GM13977 (cell line): ENCODE data around the gene SEC14L6.
"Not testable (repeated sequence)": the region's sequence is repeated elsewhere in the genome, so short reads cannot be mapped to it uniquely, and the experiment has no call there.

ENCODE experiments used
- DNase-seq: peaks from one replicate; pipeline ENCODE4 v3.0.0; 2012; ENCODE audit warnings: low spot score
- in situ Hi-C: fragments of 300-500 bp; cut with MboI; formaldehyde crosslinking; loops from one replicate; pipeline ENCODE4 v1.12.0; 2022; ENCODE audit warnings: low sequenced_read_pairs, low pct_unique_long_range_greater_than_20kb, mixed read lengths, inconsistent platforms; ENCODE audit not compliant: unreplicated experiment
- TF ChIP-seq, protein P1 (sequence below): IDR thresholded peaks from 2 replicates; pipeline ENCODE4 v1.5.1; 2012; ENCODE audit warnings: mild to moderate bottlenecking, control low read depth; ENCODE audit not compliant: insufficient read depth; ENCODE audit errors: extremely low read depth, missing control alignments

Gene SEC14L6

DNA sequence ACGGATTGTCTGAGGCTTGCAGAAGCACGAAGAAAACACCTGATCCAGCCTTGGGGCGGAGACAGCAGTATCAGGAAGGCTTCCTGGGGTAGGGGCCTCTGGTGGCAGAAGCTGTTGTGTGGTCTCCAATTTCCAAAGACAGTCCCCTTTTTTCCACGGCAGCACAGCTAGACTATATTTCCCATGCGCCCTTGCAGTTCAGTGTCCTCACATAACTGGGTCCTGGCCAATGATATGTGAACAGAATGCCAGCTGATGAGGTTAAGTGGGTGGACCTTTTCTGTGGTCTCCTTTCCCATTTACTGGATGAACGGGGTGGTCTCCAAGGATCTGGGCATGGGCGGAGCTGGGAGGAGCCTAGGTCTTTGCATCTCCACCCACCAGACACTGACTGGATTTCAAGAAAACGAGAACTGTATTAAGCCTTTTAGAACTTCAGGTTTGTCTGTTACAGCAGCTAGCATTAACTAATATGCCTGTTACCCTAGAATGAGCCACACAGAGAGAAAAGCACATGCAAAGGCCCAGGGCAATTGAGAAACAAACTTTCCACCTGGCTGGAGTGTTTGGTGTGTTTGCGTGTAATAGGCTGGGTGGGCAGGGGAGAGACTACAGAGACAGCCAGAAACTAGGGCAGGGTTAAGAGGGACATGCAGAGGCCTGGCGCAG, 21.7 kb upstream of the SEC14L6 start:
- TF ChIP-seq, protein P1, sequence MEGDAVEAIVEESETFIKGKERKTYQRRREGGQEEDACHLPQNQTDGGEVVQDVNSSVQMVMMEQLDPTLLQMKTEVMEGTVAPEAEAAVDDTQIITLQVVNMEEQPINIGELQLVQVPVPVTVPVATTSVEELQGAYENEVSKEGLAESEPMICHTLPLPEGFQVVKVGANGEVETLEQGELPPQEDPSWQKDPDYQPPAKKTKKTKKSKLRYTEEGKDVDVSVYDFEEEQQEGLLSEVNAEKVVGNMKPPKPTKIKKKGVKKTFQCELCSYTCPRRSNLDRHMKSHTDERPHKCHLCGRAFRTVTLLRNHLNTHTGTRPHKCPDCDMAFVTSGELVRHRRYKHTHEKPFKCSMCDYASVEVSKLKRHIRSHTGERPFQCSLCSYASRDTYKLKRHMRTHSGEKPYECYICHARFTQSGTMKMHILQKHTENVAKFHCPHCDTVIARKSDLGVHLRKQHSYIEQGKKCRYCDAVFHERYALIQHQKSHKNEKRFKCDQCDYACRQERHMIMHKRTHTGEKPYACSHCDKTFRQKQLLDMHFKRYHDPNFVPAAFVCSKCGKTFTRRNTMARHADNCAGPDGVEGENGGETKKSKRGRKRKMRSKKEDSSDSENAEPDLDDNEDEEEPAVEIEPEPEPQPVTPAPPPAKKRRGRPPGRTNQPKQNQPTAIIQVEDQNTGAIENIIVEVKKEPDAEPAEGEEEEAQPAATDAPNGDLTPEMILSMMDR = no peak
- DNase-seq = no peak
- in situ Hi-C loops = no loop called here

DNA sequence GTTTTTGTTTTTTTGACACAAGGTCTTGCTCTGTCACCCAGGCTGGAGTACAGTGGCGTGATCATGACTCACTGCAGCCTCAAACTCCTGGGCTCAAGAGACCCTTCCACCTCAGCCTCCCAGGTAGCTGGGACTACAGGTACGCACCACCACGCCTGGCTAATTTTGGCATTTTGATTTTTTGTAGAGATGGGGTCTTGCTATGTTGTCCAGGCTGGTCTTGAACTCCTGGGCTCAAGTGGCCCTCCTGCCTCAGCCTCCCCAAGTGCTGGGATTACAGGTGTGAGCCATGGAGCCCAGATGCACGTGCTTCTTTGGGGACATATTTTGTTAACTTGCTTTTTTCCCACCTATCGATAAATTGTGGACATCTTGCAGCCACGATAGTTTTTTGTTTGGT, 20.7 kb upstream of the SEC14L6 start:
- DNase-seq, in situ Hi-C loops: not testable (repeated sequence)

DNA sequence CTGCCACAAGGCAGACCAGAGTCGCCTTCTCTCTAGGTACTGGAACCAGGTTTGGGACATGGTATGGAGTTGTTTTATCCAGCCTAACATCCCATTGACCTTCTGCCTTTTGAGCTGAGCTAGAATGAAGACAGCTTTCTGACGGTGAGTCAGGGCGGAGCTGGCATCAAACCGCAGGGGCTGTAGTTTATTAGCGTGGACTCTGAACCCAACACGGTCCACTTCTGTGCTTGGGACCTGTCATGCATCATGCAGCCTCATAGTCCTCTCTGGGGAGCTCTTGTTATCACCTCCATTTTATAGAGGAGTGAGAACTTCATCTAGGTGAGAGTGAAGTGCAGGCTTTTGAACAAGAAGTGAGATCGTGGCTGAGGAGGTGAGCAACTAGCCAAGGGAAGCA, 19.6 kb upstream of the SEC14L6 start:
- DNase-seq = no peak
- TF ChIP-seq, protein P1 = no peak
- in situ Hi-C loops = no loop called here

DNA sequence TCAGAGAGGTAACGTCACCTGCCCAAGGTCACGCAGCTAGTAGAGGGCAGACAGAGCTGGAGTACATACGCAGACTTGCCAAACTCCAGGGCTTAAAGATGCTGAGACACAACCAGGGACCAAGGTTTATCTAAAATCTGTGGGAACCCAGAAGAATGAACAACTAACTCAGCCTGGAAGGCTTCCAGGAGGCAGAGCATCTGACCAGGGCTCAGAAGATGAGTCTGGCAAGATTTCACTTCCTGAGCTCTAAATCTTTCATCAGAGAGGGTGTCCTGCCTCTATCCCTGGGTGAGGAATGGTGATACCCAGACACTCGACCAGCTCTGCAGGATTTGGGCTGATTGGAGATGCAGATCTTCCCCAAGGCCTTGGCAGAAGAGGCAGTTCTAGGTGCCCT, 18.8 kb upstream of the SEC14L6 start:
- TF ChIP-seq, protein P1 = no peak
- in situ Hi-C loops = no loop called here
- no peak for DNase-seq

DNA sequence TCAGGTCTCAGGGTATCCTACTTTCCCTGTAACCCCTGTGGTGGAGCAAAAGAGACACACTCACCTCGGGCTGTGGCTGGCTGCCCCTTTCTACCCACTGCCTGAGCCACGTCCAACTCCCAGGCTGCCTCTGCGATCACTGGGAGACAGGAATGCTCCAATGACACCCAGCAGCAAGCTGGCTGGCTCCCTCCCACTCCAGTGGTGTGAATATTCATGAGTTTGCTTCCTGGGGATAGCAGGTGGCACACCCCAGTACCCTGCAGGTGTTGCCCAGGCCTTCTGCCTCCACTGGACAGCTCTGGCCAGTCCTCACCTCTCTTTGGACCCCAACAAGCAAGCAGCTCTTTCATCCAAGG, 18.2 kb upstream of the SEC14L6 start:
- DNase-seq = no peak
- in situ Hi-C loops = no loop called here
- TF ChIP-seq, protein P1 = no peak

DNA sequence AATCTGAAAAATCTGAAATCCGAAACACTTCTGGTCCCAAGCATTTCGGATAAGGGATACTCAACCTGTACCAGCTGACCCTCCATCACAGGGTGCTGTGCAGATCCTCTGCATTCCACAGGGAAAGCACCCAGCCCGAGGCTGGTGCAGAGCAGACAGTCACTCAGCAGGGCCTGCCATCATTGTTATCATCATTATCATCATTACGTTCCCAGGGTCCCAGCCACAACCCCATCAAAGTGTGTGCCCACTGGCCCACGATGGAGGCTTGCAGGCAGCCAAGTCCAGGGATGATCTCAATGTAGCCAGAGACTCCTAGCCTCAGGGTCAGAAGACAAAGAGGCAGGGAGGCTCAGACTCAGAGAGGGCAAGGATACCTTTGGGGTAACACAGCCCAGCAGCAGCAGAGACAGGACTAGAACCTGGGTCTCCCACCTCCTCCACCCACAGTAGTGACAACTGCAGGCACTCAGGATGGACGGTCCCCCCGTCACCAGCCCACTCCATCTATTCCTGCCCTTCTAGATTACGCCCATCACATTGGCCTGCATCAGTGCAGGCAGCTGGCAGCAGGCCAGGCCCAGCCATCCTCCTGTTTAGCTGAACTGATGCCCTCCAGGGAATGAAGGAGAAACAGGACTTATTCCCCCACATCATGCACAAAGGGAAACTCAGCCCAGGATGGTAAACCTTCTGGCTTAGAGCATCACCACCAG, 17.7 kb upstream of the SEC14L6 start:
- TF ChIP-seq, protein P1 = no peak
- no peak for DNase-seq
- in situ Hi-C loops = no loop called here

DNA sequence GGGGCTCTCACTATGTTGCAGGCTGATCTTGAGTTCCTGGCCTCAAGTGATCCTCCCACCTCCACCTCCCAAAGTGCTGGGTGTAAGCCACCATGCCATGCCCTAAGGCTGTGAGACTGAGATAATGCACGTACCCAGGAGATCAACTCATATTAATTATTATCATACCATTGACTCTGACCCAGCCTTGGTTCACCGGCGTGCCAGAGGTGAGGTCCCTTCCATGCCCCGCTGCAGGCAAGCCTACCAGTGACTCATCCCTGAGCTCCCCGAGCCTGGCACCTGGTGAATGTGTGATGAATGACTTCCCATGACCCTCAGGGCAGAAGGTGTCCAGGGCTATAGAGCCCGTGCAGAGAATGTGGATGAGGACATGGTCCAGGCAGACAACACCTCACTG, 15.8 kb upstream of the SEC14L6 start:
- in situ Hi-C loops = no loop called here
- TF ChIP-seq, protein P1 = no peak
- no peak for DNase-seq
